DOHH2 (cell line): Measurements from ENCODE around the gene RALGDS.
"Not testable (repeated sequence)": the region's sequence is repeated elsewhere in the genome, so short reads cannot be mapped to it uniquely, and the experiment has no call there.

Experiments
- H3F3A ChIP-seq: fragments of 200-600 bp; sonication (generic), shearing (Covaris generic); 2 replicates; pipeline ENCODE4 v1.6.0; 2016; ENCODE audit warnings: antibody characterized with exemption, mild to moderate bottlenecking; ENCODE audit not compliant: control insufficient read depth, insufficient read depth
- H3K27ac ChIP-seq: fragments of 200-600 bp; sonication (generic); 2 replicates; pipeline ENCODE4 v1.5.1; 2014; ENCODE audit warnings: low read depth, mild to moderate bottlenecking, low read length, moderate library complexity
- H3K27me3 ChIP-seq: fragments of 200-600 bp; sonication (generic); 2 replicates; pipeline ENCODE4 v1.6.1; 2014; ENCODE audit warnings: mild to moderate bottlenecking, low read length, mixed read lengths; ENCODE audit not compliant: control insufficient read depth
- H3K36me3 ChIP-seq: fragments of 200-600 bp; sonication (generic); 2 replicates; pipeline ENCODE4 v1.6.1; 2014; ENCODE audit warnings: mild to moderate bottlenecking, low read length, moderate library complexity, mixed read lengths; ENCODE audit not compliant: control insufficient read depth
- H3K4me1 ChIP-seq: fragments of 200-600 bp; sonication (generic); 2 replicates; pipeline ENCODE4 v1.6.1; 2014; ENCODE audit warnings: mild to moderate bottlenecking, low read length, mixed read lengths; ENCODE audit not compliant: control insufficient read depth
- H3K4me2 ChIP-seq: fragments of 200-600 bp; sonication (generic); 2 replicates; pipeline ENCODE4 v1.6.0; 2014; ENCODE audit warnings: mild to moderate bottlenecking, low read length, moderate library complexity
- H3K4me3 ChIP-seq: fragments of 200-600 bp; sonication (generic); 2 replicates; pipeline ENCODE4 v1.5.1; 2014; ENCODE audit warnings: mild to moderate bottlenecking, low read length, mixed read lengths
- H3K79me2 ChIP-seq: fragments of 200-600 bp; sonication (generic); 2 replicates; pipeline ENCODE4 v1.6.1; 2014; ENCODE audit warnings: mild to moderate bottlenecking, low read length, mixed read lengths; ENCODE audit not compliant: control insufficient read depth
- H3K9me2 ChIP-seq: fragments of 200-600 bp; sonication (generic); replicated peaks from 2 replicates; pipeline ENCODE4 v1.6.1; 2014; ENCODE audit warnings: mild to moderate bottlenecking, low read length, mixed read lengths; ENCODE audit not compliant: control insufficient read depth
- H3K9me3 ChIP-seq: fragments of 200-600 bp; sonication (generic); 2 replicates; pipeline ENCODE4 v1.6.1; 2014; ENCODE audit warnings: antibody characterized with exemption, low read length, mixed read lengths; ENCODE audit not compliant: control insufficient read depth, insufficient read depth
- H4K20me1 ChIP-seq: fragments of 200-600 bp; sonication (generic); 2 replicates; pipeline ENCODE4 v1.6.0; 2014; ENCODE audit warnings: low read depth, mild to moderate bottlenecking, antibody characterized with exemption, low read length, moderate library complexity; ENCODE audit not compliant: control insufficient read depth, insufficient read depth
- EZH2phosphoT487 ChIP-seq: fragments of 200-600 bp; sonication (generic); IDR thresholded peaks from 2 replicates; pipeline ENCODE4 v1.6.1; 2017; ENCODE audit warnings: borderline replicate concordance, mild to moderate bottlenecking, antibody characterized with exemption, low read length, moderate library complexity, mixed read lengths
- TF ChIP-seq, protein P1 (sequence below): fragments of 200-600 bp; sonication (generic); IDR thresholded peaks from one replicate; pipeline ENCODE4 v1.5.1; 2014; ENCODE audit warnings: antibody characterized with exemption, mild to moderate bottlenecking, low read depth, low read length; ENCODE audit not compliant: poor library complexity, severe bottlenecking

RALGDS gene

DNA sequence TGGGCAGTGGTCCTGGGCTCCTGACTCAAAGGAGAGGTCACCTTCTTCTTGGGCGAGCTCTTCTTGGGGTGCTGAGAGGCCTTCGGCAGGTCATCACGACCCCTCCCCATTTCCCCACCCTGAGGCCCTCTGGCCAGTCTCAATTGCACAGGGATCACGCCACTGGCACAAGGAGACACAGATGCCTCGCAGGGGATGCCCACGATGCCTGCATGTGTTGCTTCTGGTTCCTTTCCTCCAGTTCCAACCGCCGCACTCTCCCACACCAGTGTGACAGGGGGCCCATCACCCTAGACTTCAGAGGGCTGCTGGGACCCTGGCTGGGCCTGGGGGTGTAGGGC lies 57.9 kb downstream of the RALGDS start:
- no peaks in the 10 kb centered on the region for H3K9me2 ChIP-seq
- no peaks in the 10 kb centered on the region for H3F3A ChIP-seq
- no peaks in the 10 kb centered on the region for H3K27me3 ChIP-seq
- no peak overlapping the region for H3K4me3 ChIP-seq
- H3K27ac ChIP-seq, result no peak overlapping the region
- no peak overlapping the region for H3K4me2 ChIP-seq
- no peaks in the 10 kb centered on the region for H4K20me1 ChIP-seq
- no peaks in the 10 kb centered on the region for H3K9me3 ChIP-seq
- TF ChIP-seq, protein P1, sequence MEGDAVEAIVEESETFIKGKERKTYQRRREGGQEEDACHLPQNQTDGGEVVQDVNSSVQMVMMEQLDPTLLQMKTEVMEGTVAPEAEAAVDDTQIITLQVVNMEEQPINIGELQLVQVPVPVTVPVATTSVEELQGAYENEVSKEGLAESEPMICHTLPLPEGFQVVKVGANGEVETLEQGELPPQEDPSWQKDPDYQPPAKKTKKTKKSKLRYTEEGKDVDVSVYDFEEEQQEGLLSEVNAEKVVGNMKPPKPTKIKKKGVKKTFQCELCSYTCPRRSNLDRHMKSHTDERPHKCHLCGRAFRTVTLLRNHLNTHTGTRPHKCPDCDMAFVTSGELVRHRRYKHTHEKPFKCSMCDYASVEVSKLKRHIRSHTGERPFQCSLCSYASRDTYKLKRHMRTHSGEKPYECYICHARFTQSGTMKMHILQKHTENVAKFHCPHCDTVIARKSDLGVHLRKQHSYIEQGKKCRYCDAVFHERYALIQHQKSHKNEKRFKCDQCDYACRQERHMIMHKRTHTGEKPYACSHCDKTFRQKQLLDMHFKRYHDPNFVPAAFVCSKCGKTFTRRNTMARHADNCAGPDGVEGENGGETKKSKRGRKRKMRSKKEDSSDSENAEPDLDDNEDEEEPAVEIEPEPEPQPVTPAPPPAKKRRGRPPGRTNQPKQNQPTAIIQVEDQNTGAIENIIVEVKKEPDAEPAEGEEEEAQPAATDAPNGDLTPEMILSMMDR, result no peak
- TF ChIP-seq EZH2phosphoT487, result no peak
- H3K79me2 ChIP-seq, result no peaks in the 10 kb centered on the region
- H3K36me3 ChIP-seq, result peaks cover 4% of the 10 kb centered on the region; the same call in 1 of the 2 replicates
- peaks cover 19% of the 10 kb centered on the region for H3K4me1 ChIP-seq

GRCh38 chr9:133062569-133062968 lies 58.5 kb downstream of the RALGDS start:
- H3K4me1 ChIP-seq, result peaks cover 19% of the 10 kb centered on the region
- not testable (repeated sequence) for H3K4me3 ChIP-seq, H4K20me1 ChIP-seq, H3K9me3 ChIP-seq, H3F3A ChIP-seq, H3K4me2 ChIP-seq, H3K79me2 ChIP-seq, H3K36me3 ChIP-seq, H3K9me2 ChIP-seq, H3K27me3 ChIP-seq, H3K27ac ChIP-seq

GRCh38 chr9:133061764-133062145 lies 59.3 kb downstream of the RALGDS start, which contains the start of gene CEL:
TSS of gene CEL (plus strand) at chr9:133061981. CDS start at chr9:133062003, 22 bp downstream.
- H3K27me3 ChIP-seq, H3K79me2 ChIP-seq, H3K4me3 ChIP-seq, H3K9me3 ChIP-seq, H3K4me2 ChIP-seq, H3K27ac ChIP-seq, H4K20me1 ChIP-seq, H3K9me2 ChIP-seq, H3F3A ChIP-seq: not testable (repeated sequence)
- Histone ChIP-seq H3K4me1 (peaks cover 19% of the 10 kb centered on the region), H3K36me3 (peaks cover 15% of the 10 kb centered on the region)

GRCh38 chr9:133061019-133061763 lies 59.8 kb downstream of the RALGDS start:
- not testable (repeated sequence) for H4K20me1 ChIP-seq, H3K27ac ChIP-seq, H3K27me3 ChIP-seq, H3K9me3 ChIP-seq, H3F3A ChIP-seq, H3K4me2 ChIP-seq, H3K79me2 ChIP-seq, H3K9me2 ChIP-seq, H3K4me3 ChIP-seq
- Histone ChIP-seq H3K4me1 (peaks cover 19% of the 10 kb centered on the region), H3K36me3 (peaks cover 20% of the 10 kb centered on the region)

DNA sequence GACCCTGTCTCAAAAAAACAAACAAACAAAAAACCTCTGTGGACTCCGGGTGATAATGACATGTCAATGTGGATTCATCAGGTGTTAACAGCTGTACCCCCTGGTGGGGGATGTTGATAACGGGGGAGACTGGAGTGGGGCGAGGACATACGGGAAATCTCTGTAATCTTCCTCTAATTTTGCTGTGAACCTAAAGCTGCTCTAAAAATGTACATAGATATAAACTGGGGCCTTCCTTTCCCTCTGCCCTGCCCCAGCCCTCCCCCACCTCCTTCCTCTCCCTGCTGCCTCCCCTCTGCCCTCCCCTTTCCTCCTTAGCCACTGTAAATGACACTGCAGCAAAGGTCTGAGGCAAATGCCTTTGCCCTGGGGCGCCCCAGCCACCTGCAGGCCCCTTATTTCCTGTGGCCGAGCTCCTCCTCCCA lies 60.6 kb downstream of the RALGDS start:
- Histone ChIP-seq H3K27me3 (no peaks in the 10 kb centered on the region), H3K4me3 (no peak overlapping the region), H3K79me2 (no peaks in the 10 kb centered on the region), H3K4me1 (peaks cover 19% of the 10 kb centered on the region), H3K9me3 (no peaks in the 10 kb centered on the region), H3K36me3 (peaks cover 26% of the 10 kb centered on the region), H3K27ac (no peak overlapping the region), H3F3A (no peaks in the 10 kb centered on the region), H3K4me2 (no peak overlapping the region; the same call in 1 of the 2 replicates), H4K20me1 (no peaks in the 10 kb centered on the region), H3K9me2 (no peaks in the 10 kb centered on the region)
- TF ChIP-seq, protein P1, result no peak
- no peak for TF ChIP-seq EZH2phosphoT487
